A172 (cell line): ENCODE measurements around the gene RPS25. TPM values are rescaled to one million over a fixed set of nuclear protein-coding genes. Genes with fewer than 3 reads are reported as not detected.
"Not testable (repeated sequence)": the region's sequence is repeated elsewhere in the genome, so short reads cannot be mapped to it uniquely, and the experiment has no call there.

Experiments
- DNase-seq: peaks from one replicate; pipeline ENCODE4 v3.0.0-alpha.2; 2015; ENCODE audit warnings: low spot score
- total RNA-seq: library from RNA; depleted of rRNA; stranded (reverse); fragments of >200 nt; shearing (Covaris generic); gene quantifications from 2 replicates; pipeline ENCODE4 v1.2.3, GENCODE V29; 2014; rRNA removed

RPS25 gene
- total RNA-seq, 1 experiment from 2014 or later = 797 TPM

GRCh38 chr11:118971646-118972045 is 46.5 kb downstream of the RPS25 start, which contains the start of gene FOXR1:
Gene FOXR1, plus strand, starts transcription at chr11:118971761. Its CDS starts 171 bp downstream, at chr11:118971932.
- DNase-seq = no peak

- not testable (repeated sequence) for DNase-seq
Observed at GRCh38 chr11:118969508-118969907, 48.6 kb downstream of the RPS25 start.

Other genes starting within 250 kb of the RPS25 start
- 40.1 and 46.7 TPM in 2 replicates for gene DDX6, start 227.2 kb downstream of the RPS25 start, total RNA-seq
- 0.02 TPM in 1 of 2 replicates, not detected in the other for gene CXCR5, start 134.5 kb downstream of the RPS25 start, total RNA-seq
- 7.2 and 17.2 TPM in 2 replicates for gene BCL9L, start 92.4 kb downstream of the RPS25 start, total RNA-seq
- gene UPK2, start 62.0 kb downstream of the RPS25 start, total RNA-seq = not detected in 2 replicates
- gene FOXR1, start 46.6 kb downstream of the RPS25 start, total RNA-seq = not detected in 2 replicates
- 24.9 and 45.6 TPM in 2 replicates for gene CENATAC, start 20.2 kb downstream of the RPS25 start, total RNA-seq
- gene TRAPPC4, start 423 bp upstream of the RPS25 start, total RNA-seq = 57.9 and 83.5 TPM in 2 replicates
- gene SLC37A4, start 12.5 kb upstream of the RPS25 start, total RNA-seq = 5.0 and 7.5 TPM in 2 replicates
- 112 and 125 TPM in 2 replicates for gene HYOU1, start 38.9 kb upstream of the RPS25 start, total RNA-seq
- gene VPS11, start 49.5 kb upstream of the RPS25 start, total RNA-seq = 13.5 and 16.5 TPM in 2 replicates
- 2.7 and 6.6 TPM in 2 replicates for gene HMBS, start 66.5 kb upstream of the RPS25 start, total RNA-seq
- gene DPAGT1, start 83.5 kb upstream of the RPS25 start, total RNA-seq = 9.8 and 10.5 TPM in 2 replicates
- 4.7 and 7.2 TPM in 2 replicates for gene C2CD2L, start 89.0 kb upstream of the RPS25 start, total RNA-seq
- gene HINFP, start 103.2 kb upstream of the RPS25 start, total RNA-seq = 6.4 and 8.4 TPM in 2 replicates
- gene ABCG4, start 130.7 kb upstream of the RPS25 start, total RNA-seq = 0.05 TPM in 1 of 2 replicates, not detected in the other
- gene NLRX1, start 150.4 kb upstream of the RPS25 start, total RNA-seq = 7.9 and 15.0 TPM in 2 replicates
- not detected in 2 replicates for gene NHERF4, start 167.1 kb upstream of the RPS25 start, total RNA-seq
- gene CBL, start 188.0 kb upstream of the RPS25 start, total RNA-seq = 8.1 and 9.7 TPM in 2 replicates